ENCODE data around the gene SPATA6.
"Not testable (repeated sequence)": the region's sequence is repeated elsewhere in the genome, so short reads cannot be mapped to it uniquely, and the experiment has no call there.

The SPATA6 gene

GRCh38 chr1:48332115-48332514 is 139.9 kb downstream of the SPATA6 start (continued):
- TF ChIP-seq PRDM4 (tag by site-specific recombination; IDR thresholded peaks at IDR 0.05), result no peak
- TF ChIP-seq ZSCAN30 (tag by site-specific recombination; IDR thresholded peaks at IDR 0.05), result no peak
- TF ChIP-seq ZNF202 (tag by site-specific recombination; IDR thresholded peaks at IDR 0.05; ENCODE audit: borderline replicate concordance), result no peak
- no peak for TF ChIP-seq PRDM1 (tag by site-specific recombination; IDR thresholded peaks at IDR 0.05)
- no peak for TF ChIP-seq ZNF701 (tag by site-specific recombination; IDR thresholded peaks at IDR 0.05)
- no peak for TF ChIP-seq MYNN (tag by site-specific recombination; IDR thresholded peaks at IDR 0.05; ENCODE audit: borderline replicate concordance)
- no peak for TF ChIP-seq ZNF768 (tag by site-specific recombination; IDR thresholded peaks at IDR 0.05)

DNA sequence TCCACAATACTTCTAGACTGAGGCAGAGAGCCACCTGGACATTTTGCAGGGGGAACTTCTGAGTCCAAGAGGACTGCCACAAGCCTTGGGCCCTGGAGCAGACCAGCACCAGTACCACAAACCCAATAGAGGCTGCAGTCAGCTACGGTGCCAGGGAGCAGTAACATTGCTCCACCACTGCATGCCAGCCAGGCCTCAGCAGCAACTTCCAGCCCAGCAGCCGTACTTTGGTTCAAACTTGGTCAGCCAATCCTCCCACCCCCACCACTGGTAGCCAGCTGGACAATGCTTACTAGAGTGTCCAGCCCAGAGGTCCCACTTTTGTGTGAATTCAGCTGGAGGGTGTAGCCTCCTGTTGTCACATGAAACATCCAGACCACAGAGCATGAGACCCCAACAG is 142.1 kb downstream of the SPATA6 start:
- Histone ChIP-seq H3K4me1 (ENCODE audit: control insufficient read depth, insufficient read depth, low read length) (no peaks in the 10 kb centered on the region), H3K36me3 (ENCODE audit: control insufficient read depth in 2 of 2, insufficient read depth in 1 of 2, low read length in 2 of 2) (no peaks in the 10 kb centered on the region), H3K27ac (ENCODE audit: extremely low read depth, low read depth, low read length) (no peak overlapping the region), H3K9me3 (ENCODE audit: control insufficient read depth, insufficient read depth, low read depth, low read length) (no peaks in the 10 kb centered on the region), H3K4me3 (ENCODE audit: low read depth, low read length) (no peak overlapping the region)
- ChIA-PET POLR2A (no interaction called here), CTCF (interaction anchor here (0.6 kb wide), 1 partner anchor 347 kb away, joined by 3 read pairs; no protein-coding TSS in a partner anchor)
- TF ChIP-seq ZNF157 (tag by site-specific recombination; IDR thresholded peaks at IDR 0.05), result no peak
- no peak for TF ChIP-seq WT1 (tag by site-specific recombination; IDR thresholded peaks at IDR 0.05)

- no peaks in the 10 kb centered on the region for H3K4me1 ChIP-seq (ENCODE audit: control insufficient read depth, insufficient read depth, low read length)
- no peak overlapping the region for H3K4me3 ChIP-seq (ENCODE audit: low read depth, low read length)
- CTCF ChIA-PET, result no interaction called here
- H3K9me3 ChIP-seq (ENCODE audit: control insufficient read depth, insufficient read depth, low read depth, low read length), result no peaks in the 10 kb centered on the region
- H3K27ac ChIP-seq (ENCODE audit: extremely low read depth, low read depth, low read length), result no peak overlapping the region
- TF ChIP-seq REPIN1 (tag by site-specific recombination; IDR thresholded peaks at IDR 0.05; ENCODE audit: low read depth), result no peak
- TF ChIP-seq ZNF341 (tag by site-specific recombination; IDR thresholded peaks at IDR 0.05; ENCODE audit: low read depth), result no peak
- TF ChIP-seq ZNF311 (tag by site-specific recombination; IDR thresholded peaks at IDR 0.05; ENCODE audit: borderline replicate concordance), result no peak
- no peak for TF ChIP-seq ZNF23 (tag by site-specific recombination; IDR thresholded peaks at IDR 0.05; ENCODE audit: borderline replicate concordance)
- TF ChIP-seq ZNF335 (tag by site-specific recombination; conservative IDR thresholded peaks at IDR 0.05), result no peak
- TF ChIP-seq ZNF274 (IDR thresholded peaks at IDR 0.05; ENCODE audit: low read length), result no peak
- no peak for TF ChIP-seq ZNF274 (tag by site-specific recombination; IDR thresholded peaks at IDR 0.05; ENCODE audit: borderline replicate concordance)
- TF ChIP-seq ZNF426 (tag by site-specific recombination; IDR thresholded peaks at IDR 0.05), result no peak
- no peak for TF ChIP-seq ZNF248 (tag by site-specific recombination; IDR thresholded peaks at IDR 0.05)
- TF ChIP-seq ZNF629 (tag by site-specific recombination; IDR thresholded peaks at IDR 0.05), result no peak
- TF ChIP-seq KLF8 (tag by site-specific recombination; IDR thresholded peaks at IDR 0.05), result no peak
- TF ChIP-seq YY1 (tag by site-specific recombination; IDR thresholded peaks at IDR 0.05), result no peak
- TF ChIP-seq ZNF114 (tag by site-specific recombination; IDR thresholded peaks at IDR 0.05), result no peak
- TF ChIP-seq ZNF148 (tag by site-specific recombination; IDR thresholded peaks at IDR 0.05; ENCODE audit: borderline replicate concordance), result no peak
- no peak for TF ChIP-seq ZNF544 (tag by site-specific recombination; IDR thresholded peaks at IDR 0.05)
- no peak for TF ChIP-seq ZBTB48 (tag by site-specific recombination; IDR thresholded peaks at IDR 0.05)
- TF ChIP-seq ZNF19 (tag by site-specific recombination; IDR thresholded peaks at IDR 0.05; ENCODE audit: low read depth), result no peak
- TF ChIP-seq OVOL3 (tag by site-specific recombination; IDR thresholded peaks at IDR 0.05), result no peak
- POLR2A ChIA-PET, result no interaction called here
- H3K36me3 ChIP-seq (ENCODE audit: control insufficient read depth in 2 of 2, insufficient read depth in 1 of 2, low read length in 2 of 2), result no peaks in the 10 kb centered on the region
Measured at GRCh38 chr1:48329486-48329885, 142.5 kb downstream of the SPATA6 start.

DNA sequence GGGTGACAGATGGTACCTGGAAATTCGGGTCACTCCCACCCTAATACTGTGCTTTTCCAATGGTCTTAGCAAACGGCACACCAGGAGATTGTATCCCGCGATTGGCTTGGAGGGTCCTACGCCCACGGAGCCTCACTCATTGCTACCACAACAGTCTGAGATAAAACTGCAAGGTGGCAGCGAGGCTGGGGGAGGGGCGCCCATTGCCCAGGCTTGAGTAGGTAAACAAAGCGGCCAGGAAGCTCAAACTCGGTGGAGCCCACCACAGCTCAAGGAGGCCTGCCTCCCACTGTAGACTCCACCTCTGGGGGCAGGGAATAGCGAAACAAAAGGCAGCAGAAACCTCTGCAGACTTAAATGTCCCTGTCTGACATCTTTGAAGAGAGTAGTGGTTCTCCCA is 160.2 kb downstream of the SPATA6 start:
- H3K36me3 ChIP-seq (ENCODE audit: control insufficient read depth in 2 of 2, insufficient read depth in 1 of 2, low read length in 2 of 2); H3K27ac ChIP-seq (ENCODE audit: extremely low read depth, low read depth, low read length); H3K4me1 ChIP-seq (ENCODE audit: control insufficient read depth, insufficient read depth, low read length); CTCF ChIA-PET; POLR2A ChIA-PET; H3K9me3 ChIP-seq (ENCODE audit: control insufficient read depth, insufficient read depth, low read depth, low read length); H3K4me3 ChIP-seq (ENCODE audit: low read depth, low read length): not testable (repeated sequence)
